ENCODE measurements around the gene HOXA10.

HOXA10 gene

DNA sequence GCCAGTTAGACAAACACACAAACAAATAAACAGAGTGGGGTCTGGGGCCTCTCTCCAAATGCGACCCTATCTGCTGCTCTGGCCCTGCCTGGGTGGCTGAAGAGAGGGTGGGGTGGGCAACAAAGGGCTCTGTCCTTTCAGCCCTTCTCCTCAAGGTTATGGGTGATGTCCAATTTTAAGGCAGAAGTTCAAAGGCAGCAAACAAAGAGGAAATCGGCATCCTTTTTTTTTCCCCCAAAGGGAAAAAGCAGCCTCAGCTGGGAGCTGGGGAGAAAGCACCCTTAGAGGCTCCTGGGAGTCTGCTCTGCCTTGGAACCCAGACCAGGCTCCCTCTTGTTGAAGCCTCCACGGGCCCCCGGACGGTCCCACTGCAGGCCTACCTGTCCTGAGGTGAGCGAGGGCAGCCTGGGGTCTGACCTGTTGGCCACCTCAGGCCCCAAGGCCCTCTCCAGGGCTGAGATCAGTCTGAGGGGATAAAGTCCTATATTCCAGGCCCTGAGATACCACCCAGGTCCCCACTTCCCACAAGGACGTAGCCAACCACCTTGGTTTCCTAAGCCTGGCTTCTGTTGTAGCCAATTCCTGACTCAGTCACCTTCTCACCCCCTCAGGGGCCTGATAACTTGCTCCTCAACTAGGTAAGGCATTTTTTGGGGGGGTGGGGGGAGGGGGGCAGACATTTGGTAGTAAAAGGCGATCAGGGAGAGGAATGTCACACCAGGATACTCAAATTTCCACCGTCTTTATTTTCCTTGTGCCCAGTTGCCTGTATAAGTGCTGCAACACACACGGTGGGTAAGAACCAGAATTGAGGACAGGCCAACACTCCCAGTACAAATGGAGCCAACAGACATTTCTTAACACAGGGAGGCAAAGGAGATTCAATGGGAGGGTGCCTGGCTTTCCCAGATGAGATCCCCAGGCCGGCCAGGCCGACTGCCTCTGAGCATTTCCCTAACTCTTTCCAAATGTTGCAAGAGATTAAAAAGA lies 6.6 kb upstream of the HOXA10 start:
- Histone ChIP-seq H3K4me1 (ENCODE audit: insufficient read depth, low read length) (peaks cover 32% of the 10 kb centered on the region), H3K27ac (ENCODE audit: low read depth, low read length) (peak overlapping the region; percentile 93), H3K9ac (ENCODE audit: low read length) (peak overlapping the region; percentile 59), H3K9me3 (ENCODE audit: low read length) (no peaks in the 10 kb centered on the region), H3K27me3 (ENCODE audit: control insufficient read depth in 1 of 2, insufficient read depth in 2 of 2, low read length in 2 of 2) (no peaks in the 10 kb centered on the region), H3K4me3 (ENCODE audit: low read depth in 1 of 2, low read length in 2 of 2) (peak overlapping the region; percentile 1 to 74), H3K36me3 (ENCODE audit: insufficient read depth, low read length) (peaks cover 8% of the 10 kb centered on the region)

DNA sequence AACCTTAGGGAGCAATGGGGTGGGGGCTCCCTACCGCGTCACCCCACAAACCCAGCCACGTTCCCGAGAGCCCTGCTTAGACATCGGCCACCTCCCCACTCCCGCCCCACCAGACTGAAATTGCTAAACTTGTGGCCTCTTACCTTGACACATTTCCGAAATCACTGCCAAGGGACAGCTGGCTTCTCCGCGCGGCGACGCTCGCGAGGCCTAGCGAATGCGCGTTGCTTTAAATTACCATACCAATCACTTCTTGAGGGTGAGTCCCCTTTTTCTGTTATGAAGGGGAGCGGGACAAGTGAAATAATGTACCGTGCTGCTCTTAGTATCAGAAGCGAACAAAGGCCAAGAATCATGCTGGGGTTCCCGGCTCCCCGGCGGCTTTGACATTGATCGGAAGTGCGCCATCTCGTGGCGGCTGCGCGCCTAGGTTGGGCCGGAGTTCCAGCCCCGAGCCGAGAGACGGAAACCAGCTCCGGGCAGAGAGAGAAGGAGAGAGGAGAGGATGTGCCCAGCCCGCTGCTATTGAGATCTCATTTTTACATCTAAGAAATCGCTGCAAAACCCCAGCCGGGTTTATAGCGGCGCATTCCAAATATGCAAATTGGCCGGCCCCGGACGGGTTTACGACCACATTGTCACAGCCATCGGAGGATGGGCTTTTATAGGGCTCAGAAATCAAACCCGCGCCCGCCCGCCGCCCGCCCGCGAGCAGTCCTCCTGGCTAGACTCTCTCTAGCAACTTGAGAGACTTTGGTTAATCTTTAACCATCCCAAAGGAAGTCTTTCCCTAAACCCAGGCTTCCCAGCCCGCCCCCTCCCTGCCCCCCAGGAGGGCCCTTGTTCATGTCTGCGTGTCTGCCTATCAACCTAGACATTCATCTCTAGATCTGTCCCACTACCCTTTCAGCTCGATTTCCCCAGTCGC lies 5.6 kb upstream of the HOXA10 start:
- peak overlapping the region; percentile 93 for H3K27ac ChIP-seq (ENCODE audit: low read depth, low read length)
- no peaks in the 10 kb centered on the region for H3K27me3 ChIP-seq (ENCODE audit: control insufficient read depth in 1 of 2, insufficient read depth in 2 of 2, low read length in 2 of 2)
- H3K9me3 ChIP-seq (ENCODE audit: low read length) = no peaks in the 10 kb centered on the region
- H3K4me3 ChIP-seq (ENCODE audit: low read depth in 1 of 2, low read length in 2 of 2) = peak overlapping the region; percentile 48 to 74
- H3K4me1 ChIP-seq (ENCODE audit: insufficient read depth, low read length) = peaks cover 39% of the 10 kb centered on the region
- peaks cover 8% of the 10 kb centered on the region for H3K36me3 ChIP-seq (ENCODE audit: insufficient read depth, low read length)
- H3K9ac ChIP-seq (ENCODE audit: low read length) = peak overlapping the region; percentile 59

DNA sequence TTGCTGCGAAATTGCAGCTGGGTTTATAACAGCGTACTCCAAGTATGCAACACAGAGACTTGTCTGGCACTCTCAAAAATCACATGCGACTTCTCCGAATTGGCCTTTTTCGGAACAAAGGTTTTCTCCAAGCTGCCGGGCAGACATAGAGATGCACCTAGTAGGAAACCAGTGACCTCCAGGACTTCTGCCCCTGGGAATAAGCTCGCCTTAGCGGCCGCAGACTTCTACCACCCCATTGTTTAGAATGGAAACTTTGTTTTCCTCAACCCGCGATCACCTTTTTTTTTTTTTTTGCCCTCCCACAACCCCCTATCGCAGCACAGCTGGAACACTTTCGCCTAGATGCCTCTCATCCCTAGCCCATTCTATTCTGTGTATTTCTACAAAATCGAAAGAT lies 4.9 kb upstream of the HOXA10 start:
- Histone ChIP-seq H3K27me3 (ENCODE audit: control insufficient read depth in 1 of 2, insufficient read depth in 2 of 2, low read length in 2 of 2) (peaks cover 0 to 5% of the 10 kb centered on the region in 2 donors), H3K4me3 (ENCODE audit: low read depth in 1 of 2, low read length in 2 of 2) (peak overlapping the region; percentile 48 to 74), H3K36me3 (ENCODE audit: insufficient read depth, low read length) (peaks cover 8% of the 10 kb centered on the region), H3K9ac (ENCODE audit: low read length) (peak overlapping the region; percentile 59), H3K9me3 (ENCODE audit: low read length) (no peaks in the 10 kb centered on the region), H3K4me1 (ENCODE audit: insufficient read depth, low read length) (peaks cover 41% of the 10 kb centered on the region), H3K27ac (ENCODE audit: low read depth, low read length) (peak overlapping the region; percentile 93)

DNA sequence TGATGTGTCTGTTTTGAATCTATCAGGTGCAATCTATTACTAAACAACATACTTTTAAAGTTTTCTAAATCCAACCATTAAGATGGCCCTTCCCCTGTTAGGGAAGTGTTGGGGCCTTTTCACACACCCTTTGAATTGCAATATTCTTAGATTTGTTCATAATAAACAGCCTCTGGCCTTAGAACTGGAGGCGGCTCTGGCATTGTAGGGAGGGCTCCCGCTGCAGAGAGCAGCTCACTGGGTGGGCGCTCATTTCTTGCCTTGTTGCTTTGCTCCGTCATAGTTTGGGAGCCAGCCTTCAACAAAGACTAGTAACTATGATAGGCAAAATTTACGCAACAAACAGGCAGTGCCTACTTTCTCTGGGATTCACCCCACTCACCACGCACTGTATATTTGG lies 4.2 kb upstream of the HOXA10 start:
- H3K36me3 ChIP-seq (ENCODE audit: insufficient read depth, low read length) = peaks cover 8% of the 10 kb centered on the region

DNA sequence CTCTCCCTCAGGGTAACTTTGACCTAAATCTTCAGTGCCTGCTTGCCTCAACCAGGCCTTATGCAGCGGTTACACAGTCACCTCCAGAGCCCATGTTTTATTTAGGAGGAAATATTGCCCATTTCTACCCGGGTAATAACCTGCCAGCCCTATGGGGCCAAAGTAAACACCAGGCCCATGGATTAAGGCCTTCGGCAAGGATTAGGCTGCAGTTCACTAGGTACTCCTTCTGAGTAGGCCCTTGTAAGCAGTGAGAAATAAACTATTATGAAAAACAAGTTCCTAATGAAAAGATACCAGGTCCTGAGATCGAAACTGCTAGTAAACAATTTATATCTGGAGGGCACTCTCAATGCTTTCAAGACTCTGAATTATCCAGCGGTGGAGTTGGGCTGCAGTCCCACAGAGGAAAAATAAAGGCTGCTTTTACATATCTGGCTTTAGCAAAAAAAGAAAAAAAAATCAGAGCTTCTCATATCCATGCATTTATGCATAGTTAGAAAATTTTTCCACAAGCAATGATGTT lies 3.7 kb upstream of the HOXA10 start:
- Histone ChIP-seq H3K9me3 (ENCODE audit: low read length) (no peaks in the 10 kb centered on the region), H3K9ac (ENCODE audit: low read length) (peak overlapping the region; percentile 59), H3K4me1 (ENCODE audit: insufficient read depth, low read length) (peaks cover 38% of the 10 kb centered on the region), H3K4me3 (ENCODE audit: low read depth in 1 of 2, low read length in 2 of 2) (peak overlapping the region; percentile 48 to 74), H3K36me3 (ENCODE audit: insufficient read depth, low read length) (peaks cover 8% of the 10 kb centered on the region), H3K27me3 (ENCODE audit: control insufficient read depth in 1 of 2, insufficient read depth in 2 of 2, low read length in 2 of 2) (peaks cover 0 to 5% of the 10 kb centered on the region in 2 donors), H3K27ac (ENCODE audit: low read depth, low read length) (peak overlapping the region; percentile 93)

More for the DNA sequence above, 4.2 kb upstream of the HOXA10 start:
- peak overlapping the region; percentile 48 to 74 for H3K4me3 ChIP-seq (ENCODE audit: low read depth in 1 of 2, low read length in 2 of 2)
- H3K4me1 ChIP-seq (ENCODE audit: insufficient read depth, low read length) = peaks cover 41% of the 10 kb centered on the region
- H3K9ac ChIP-seq (ENCODE audit: low read length) = peak overlapping the region; percentile 59
- peak overlapping the region; percentile 93 for H3K27ac ChIP-seq (ENCODE audit: low read depth, low read length)
- peaks cover 0 to 5% of the 10 kb centered on the region in 2 donors for H3K27me3 ChIP-seq (ENCODE audit: control insufficient read depth in 1 of 2, insufficient read depth in 2 of 2, low read length in 2 of 2)
- no peaks in the 10 kb centered on the region for H3K9me3 ChIP-seq (ENCODE audit: low read length)

DNA sequence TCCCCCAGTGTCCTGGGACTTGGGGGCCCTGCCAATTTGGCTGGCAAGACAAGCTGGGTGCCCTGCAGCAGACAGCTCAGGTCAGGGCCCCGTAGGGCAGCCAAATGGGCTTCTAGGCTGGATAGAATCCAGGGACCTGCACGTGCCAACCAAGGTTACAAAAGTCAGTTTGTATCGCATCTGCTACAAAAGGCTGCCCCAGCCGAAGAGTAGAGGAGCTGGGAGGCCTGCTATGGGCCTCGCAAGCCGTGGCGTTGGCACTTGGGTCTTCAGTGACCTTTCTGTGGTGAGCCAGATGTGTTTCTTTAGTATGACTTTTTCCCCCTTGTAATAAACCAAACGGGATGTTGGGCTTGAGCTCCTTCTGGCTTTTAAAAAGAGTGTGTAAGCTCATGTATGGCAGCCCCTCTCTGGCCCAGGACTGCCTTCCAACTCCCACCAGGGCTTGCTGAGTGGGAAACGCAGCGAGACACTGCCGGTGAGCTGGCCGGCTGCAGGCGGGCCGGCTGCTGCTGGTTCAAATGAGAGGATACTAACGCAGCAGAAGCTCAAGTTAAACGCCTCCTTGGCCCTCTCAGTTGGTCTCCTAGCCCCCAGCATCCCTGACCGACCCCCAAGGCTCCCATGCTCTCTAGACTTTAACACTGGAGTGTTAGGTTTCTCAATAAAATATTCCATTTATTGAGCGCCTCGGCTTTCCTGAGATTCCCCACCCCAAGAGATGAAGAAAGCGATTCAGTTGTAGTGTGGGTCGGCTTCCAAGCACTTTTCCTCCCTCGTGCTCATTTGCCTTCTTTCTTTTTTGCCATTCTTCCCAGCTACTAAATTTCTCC lies 3.1 kb upstream of the HOXA10 start:
- peak overlapping the region; percentile 93 for H3K27ac ChIP-seq (ENCODE audit: low read depth, low read length)

DNA sequence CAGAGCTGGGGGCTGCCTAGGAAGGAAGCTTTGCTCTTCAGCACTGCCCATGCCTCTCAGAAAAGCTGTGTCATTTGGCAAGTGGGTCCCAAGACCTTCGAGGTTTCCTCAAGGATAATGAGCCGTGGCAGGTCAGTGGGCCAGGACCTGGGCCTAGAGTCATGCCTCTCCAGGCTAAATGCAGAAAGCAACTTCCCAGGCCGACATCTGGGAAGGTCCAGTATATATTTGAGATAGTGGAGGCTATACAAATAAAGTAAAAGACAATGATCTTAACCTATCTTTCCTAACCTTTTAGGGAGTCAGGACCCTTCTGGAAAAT lies 2.4 kb upstream of the HOXA10 start:
- H3K4me3 ChIP-seq (ENCODE audit: low read depth in 1 of 2, low read length in 2 of 2) = peak overlapping the region; percentile 67 to 74
- peak overlapping the region; percentile 93 for H3K27ac ChIP-seq (ENCODE audit: low read depth, low read length)
- peaks cover 4% of the 10 kb centered on the region for H3K36me3 ChIP-seq (ENCODE audit: insufficient read depth, low read length)
- H3K27me3 ChIP-seq (ENCODE audit: control insufficient read depth in 1 of 2, insufficient read depth in 2 of 2, low read length in 2 of 2) = peaks cover 0 to 5% of the 10 kb centered on the region in 2 donors
- peaks cover 26% of the 10 kb centered on the region for H3K4me1 ChIP-seq (ENCODE audit: insufficient read depth, low read length)
- H3K9ac ChIP-seq (ENCODE audit: low read length) = peak overlapping the region; percentile 59
- H3K9me3 ChIP-seq (ENCODE audit: low read length) = no peaks in the 10 kb centered on the region

More for the DNA sequence above, 3.1 kb upstream of the HOXA10 start:
- Histone ChIP-seq H3K36me3 (ENCODE audit: insufficient read depth, low read length) (peaks cover 5% of the 10 kb centered on the region), H3K27me3 (ENCODE audit: control insufficient read depth in 1 of 2, insufficient read depth in 2 of 2, low read length in 2 of 2) (peaks cover 0 to 5% of the 10 kb centered on the region in 2 donors), H3K9me3 (ENCODE audit: low read length) (no peaks in the 10 kb centered on the region), H3K4me3 (ENCODE audit: low read depth in 1 of 2, low read length in 2 of 2) (peak overlapping the region; percentile 48 to 74), H3K9ac (ENCODE audit: low read length) (peak overlapping the region; percentile 59), H3K4me1 (ENCODE audit: insufficient read depth, low read length) (peaks cover 31% of the 10 kb centered on the region)

DNA sequence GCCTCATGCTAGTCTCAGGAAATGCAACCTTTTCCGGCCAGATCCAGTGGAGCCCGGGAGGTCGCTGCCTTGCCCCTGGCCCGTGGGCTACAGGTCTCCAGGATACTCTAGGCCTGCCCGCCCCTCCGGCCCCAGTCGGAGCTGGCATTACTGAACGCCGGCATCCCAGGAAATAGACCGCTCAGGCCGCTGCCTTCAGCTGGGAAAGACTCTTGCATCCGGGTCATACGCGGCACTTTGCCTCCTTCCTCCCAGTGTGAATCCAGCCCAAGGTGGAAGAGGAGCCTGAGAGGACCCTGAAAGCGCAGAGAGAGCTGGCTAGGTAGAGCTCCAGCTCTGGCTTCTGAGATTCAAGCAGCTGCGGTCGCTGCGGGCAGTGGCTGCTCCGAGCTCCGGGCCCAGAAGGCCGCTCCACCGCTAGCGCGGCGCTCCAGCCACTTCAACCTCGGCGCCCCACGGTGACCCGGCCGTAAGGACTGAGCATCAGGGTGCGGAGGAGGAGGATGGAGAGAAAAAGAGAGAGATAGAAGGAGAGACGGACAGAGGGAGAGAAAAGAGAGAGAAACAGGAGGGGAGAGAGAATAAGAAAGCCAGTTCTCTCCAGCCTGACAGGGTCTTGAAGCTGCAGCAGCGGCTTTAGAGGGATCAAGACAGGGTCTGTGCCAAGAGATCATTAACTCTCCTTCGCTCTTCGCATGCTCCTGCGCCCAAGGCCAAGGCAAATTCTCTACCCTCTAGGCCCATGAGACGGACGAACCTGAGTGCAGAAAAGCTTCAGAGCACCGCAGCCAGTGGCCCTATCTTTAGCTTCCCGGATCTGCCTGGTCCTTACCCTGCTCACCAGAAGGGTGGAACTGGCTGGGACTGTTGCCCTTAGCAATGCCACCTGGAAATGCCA lies 1.8 kb upstream of the HOXA10 start:
- Histone ChIP-seq H3K4me3 (ENCODE audit: low read depth in 1 of 2, low read length in 2 of 2) (peak overlapping the region; percentile 67 to 74), H3K27me3 (ENCODE audit: control insufficient read depth in 1 of 2, insufficient read depth in 2 of 2, low read length in 2 of 2) (peaks cover 0 to 5% of the 10 kb centered on the region in 2 donors), H3K27ac (ENCODE audit: low read depth, low read length) (peak overlapping the region; percentile 93), H3K9me3 (ENCODE audit: low read length) (no peaks in the 10 kb centered on the region), H3K9ac (ENCODE audit: low read length) (peak overlapping the region; percentile 59), H3K36me3 (ENCODE audit: insufficient read depth, low read length) (peaks cover 7% of the 10 kb centered on the region), H3K4me1 (ENCODE audit: insufficient read depth, low read length) (peaks cover 21% of the 10 kb centered on the region)

DNA sequence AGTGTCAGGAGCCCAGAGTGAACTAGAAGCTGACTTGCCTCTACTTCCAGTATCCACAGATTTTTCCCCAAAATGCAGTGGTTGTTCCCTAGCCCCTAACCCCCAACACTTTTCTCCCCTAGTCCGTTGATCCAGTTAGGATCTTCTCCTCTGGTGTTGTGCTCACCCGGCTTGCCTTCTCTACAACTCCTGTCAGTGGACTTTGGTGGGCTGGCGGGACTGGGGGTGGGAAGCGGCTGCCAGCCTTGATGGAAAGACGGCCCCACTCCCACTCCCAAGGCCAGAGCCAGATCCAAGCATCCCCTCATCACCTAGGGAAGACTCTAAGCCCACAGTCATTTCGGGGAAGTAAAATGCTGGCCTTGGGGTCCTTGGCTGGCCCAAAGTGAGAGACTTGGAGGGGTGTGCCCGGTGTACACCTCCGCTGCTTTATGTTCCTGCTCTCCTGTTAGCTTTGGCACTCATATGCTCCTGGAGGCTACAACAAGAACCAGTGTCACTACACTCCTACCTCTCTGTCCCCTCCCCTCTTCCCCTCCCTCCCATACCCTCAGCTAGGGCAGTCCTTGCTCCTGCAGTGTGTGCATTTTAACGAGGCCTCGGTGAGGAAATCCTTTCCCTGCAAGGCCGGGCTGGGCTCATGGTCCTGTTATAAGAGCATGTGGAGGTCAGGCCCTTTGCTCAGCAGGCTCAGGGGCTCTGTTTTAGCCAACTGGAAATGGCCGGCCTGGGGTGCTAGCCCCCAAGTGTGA lies 930 bp upstream of the HOXA10 start:
- Histone ChIP-seq H3K4me3 (ENCODE audit: low read depth in 1 of 2, low read length in 2 of 2) (peak overlapping the region; percentile 67 to 74), H3K27me3 (ENCODE audit: control insufficient read depth in 1 of 2, insufficient read depth in 2 of 2, low read length in 2 of 2) (peaks cover 0 to 5% of the 10 kb centered on the region in 2 donors), H3K9me3 (ENCODE audit: low read length) (no peaks in the 10 kb centered on the region), H3K9ac (ENCODE audit: low read length) (peak overlapping the region; percentile 59), H3K4me1 (ENCODE audit: insufficient read depth, low read length) (peaks cover 13% of the 10 kb centered on the region), H3K36me3 (ENCODE audit: insufficient read depth, low read length) (peaks cover 7% of the 10 kb centered on the region), H3K27ac (ENCODE audit: low read depth, low read length) (peak overlapping the region; percentile 93)

Measured in muscle layer of colon (tissue), 2 donors.